GM12873 (cell line): ENCODE measurements around the gene AGRP.

ENCODE experiments used
- TF ChIP-seq, protein P1 (sequence below): IDR thresholded peaks from 2 replicates; pipeline ENCODE4 v1.5.1; 2012; ENCODE audit warnings: low read depth, mild to moderate bottlenecking, moderate library complexity, low read length, control low read depth; ENCODE audit not compliant: insufficient read depth; ENCODE audit errors: missing control alignments

AGRP gene

DNA sequence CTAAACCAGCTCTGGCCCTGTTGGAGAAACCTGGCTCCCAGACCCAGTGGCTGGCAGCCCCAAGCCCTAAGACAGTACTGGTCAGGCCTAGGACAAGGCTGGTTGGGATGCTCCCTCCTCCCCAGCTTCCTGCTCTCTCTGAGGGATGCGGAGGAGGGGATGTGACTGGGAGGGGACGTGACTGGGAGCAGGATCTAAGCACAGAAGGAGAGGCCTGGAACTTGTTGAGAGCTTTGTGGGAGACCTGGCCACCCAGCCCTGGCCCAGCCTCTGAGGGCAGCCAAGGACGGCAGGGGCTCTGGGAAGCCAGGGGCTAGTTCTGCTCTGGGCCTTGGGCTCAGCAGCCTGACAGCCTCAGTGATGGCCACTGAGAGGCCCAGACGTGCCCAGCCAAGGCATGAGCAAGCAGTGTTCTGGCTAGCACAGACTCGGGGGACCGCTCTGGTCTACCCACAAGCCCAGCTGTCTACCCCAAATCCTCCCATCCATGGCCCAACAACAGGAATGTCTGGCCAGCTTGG is 25.2 kb downstream of the AGRP start:
- TF ChIP-seq, protein P1, sequence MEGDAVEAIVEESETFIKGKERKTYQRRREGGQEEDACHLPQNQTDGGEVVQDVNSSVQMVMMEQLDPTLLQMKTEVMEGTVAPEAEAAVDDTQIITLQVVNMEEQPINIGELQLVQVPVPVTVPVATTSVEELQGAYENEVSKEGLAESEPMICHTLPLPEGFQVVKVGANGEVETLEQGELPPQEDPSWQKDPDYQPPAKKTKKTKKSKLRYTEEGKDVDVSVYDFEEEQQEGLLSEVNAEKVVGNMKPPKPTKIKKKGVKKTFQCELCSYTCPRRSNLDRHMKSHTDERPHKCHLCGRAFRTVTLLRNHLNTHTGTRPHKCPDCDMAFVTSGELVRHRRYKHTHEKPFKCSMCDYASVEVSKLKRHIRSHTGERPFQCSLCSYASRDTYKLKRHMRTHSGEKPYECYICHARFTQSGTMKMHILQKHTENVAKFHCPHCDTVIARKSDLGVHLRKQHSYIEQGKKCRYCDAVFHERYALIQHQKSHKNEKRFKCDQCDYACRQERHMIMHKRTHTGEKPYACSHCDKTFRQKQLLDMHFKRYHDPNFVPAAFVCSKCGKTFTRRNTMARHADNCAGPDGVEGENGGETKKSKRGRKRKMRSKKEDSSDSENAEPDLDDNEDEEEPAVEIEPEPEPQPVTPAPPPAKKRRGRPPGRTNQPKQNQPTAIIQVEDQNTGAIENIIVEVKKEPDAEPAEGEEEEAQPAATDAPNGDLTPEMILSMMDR: no peak

DNA sequence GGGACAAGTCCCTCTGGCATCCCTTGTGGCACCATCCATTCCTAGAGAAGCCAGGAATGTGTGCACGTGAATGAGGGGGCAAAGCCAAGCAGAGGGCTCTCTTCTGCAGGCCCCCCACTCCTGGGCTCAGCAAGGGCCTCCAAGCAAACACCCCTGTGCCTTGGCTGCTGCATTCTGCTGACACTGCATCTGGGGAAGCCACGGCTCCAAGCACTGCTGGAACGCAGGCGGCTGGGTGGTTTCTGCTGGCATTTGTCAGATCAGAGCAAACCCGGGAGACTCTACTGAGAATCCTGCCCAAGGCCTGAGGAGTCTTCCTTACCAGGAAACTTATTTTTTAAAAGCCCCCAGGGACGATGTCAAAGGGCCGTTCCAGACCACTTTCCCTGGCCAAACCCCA is 25.7 kb downstream of the AGRP start:
- TF ChIP-seq, protein P1: no peak

DNA sequence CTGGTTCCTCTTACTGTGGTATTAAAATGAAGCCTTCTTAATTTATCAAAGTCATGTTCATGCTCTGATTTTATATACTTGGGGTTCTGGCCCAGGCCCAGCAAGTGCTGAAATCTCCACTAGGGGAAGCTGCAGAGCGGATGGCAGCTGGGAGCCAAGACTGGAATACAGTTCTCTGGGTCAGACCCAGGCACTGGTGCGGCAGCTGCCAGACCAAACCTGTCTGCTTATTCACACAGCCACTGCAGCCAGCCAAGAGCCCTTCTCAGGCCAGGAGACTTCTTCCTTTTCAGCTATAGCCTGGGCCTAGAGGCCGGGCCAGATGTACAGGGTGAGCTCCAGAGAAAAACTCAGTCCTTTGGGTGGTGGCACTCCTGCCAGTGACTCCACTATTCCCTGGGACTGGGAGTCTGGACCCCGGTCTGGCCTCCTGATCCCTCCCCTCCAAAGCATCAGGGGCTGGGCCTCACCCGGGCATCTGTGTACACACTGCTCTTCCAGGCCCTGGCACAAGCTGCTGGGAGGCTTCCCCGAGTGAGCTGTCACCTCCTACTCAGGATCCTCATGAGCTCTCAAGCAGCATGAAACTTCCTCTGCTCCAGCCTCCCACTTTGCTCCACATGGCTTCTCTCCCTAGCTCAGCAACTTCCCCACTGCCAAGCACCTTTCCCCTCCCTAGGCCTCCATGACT is 26.8 kb downstream of the AGRP start:
- TF ChIP-seq, protein P1: peak; percentile 33

DNA sequence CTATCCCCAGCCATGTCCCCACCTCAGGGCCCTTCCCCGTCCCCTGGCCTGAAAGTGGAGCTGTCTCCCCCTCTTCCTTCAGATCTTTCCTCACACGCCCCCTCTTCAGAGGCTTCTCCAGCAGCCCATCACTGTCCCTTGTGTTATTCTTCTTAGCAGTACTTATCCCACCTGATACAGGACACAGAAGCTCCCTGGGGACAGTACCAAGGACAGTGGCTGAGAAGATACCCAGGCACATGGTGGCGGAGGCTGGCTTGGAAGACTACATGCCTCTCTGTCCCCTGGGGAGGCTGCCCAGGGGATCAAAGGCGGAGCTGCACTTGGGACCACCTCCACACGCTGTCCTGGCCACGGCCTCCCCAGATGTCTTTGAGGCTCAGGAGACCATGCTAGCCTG is 28.5 kb downstream of the AGRP start:
- TF ChIP-seq, protein P1: no peak

DNA sequence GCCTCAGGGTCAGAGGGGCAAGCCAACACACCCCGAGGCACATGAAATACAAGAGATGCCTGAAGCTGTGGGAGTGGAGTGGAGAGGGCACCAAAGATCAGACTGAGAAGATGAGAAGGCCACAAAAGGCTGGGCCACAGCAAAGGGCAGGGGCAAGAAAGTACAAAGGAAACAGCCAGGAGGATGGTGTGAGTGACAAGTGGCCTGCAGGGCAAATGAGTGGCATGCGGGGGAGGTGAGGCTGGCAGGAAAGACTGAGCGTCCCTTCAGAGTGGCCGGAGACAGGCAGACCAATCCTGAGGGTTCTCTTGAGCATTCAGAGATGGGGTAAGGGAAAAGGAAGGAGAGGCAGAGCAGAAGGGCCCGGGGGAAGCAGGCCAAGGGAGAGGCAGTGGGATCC is 29.2 kb downstream of the AGRP start:
- TF ChIP-seq, protein P1: no peak

DNA sequence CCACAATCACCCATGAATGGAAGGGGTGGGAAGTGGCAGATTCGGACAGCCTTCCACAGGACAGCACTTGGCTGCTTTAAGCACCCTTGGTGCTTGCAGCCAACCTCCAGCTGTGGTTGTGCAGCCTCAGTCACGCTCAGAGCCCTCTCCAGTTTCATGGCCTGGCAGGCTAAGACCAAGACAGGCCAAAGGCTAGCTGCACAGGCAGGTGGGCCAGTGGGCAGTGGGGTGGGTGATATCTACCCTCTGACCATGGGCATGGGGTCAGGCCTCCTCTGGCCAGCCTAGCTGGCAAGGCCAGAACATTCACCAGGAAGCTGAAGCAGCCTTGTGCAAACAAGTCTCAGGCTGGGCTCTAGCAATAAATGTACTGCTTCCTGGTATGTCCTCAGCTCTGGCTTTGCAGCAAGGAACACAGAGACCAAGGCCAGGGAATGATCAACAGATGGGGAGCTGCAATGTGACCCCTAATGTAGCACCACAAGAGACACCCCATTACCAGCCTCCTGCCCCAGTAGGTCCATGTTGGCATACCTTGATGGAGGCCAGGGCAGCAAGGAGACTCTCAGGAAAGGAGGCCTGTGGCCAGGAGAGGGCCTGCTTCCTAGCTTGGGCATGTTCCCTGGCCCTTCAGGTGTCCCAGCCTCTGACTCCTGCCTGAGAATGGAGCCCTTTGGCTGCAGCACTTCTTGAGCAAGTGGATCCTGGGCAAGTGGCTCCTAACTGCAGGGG is 31.5 kb downstream of the AGRP start:
- TF ChIP-seq, protein P1: no peak

DNA sequence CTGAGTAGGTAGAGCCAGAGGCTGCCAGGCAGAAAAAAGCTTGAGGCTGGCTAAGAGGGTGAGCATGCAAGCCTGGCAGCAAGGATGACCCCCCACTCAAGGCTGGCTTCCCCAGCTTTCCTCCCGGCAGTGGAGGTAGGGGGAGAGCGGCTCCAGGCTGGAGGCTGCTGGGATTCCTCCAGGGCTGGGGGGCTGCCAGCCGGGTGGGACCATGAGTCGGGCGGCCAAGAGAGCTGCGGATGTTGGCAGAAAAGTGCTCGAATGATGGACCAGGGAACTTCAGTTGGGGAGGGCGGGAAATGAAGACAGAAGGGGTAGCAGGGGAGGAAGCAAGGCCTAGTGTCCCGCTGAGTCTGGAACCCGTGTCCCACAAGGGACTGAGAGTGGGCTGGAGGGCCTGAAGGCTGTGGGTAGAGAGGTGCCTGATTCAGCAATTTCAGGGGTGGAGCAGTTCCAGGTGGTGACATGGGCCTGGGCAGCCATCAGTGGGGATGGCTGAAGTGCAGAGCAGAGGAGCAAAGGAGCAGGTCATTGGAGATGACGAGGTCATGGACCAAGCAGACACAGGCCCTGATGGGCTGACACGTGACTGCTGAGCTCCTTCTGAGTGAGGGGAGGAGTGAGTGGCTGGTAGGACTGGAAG is 32.2 kb downstream of the AGRP start:
- TF ChIP-seq, protein P1: no peak
